HepG2 (cell line): Measurements from ENCODE around the gene IQCE. TPM values are rescaled to one million over a fixed set of nuclear protein-coding genes. Genes with fewer than 3 reads are reported as not detected.
A peak's percentile ranks its signal among the peaks of the same experiment; 100 is the strongest.

Experiments
- ATAC-seq: fragments of 200-7000 bp; cut with Tn5 transposase; 3 replicates; pipeline ENCODE4 v1.9.1; 2020; ENCODE audit warnings: mild to moderate bottlenecking, moderate library complexity
- BruUV-seq: library from RNA; stranded (reverse); fragments of 400-500 nt; replicated peaks from 2 replicates; lab custom pipeline; 2021; lab: Mats Ljungman, UMichigan
- CTCF ChIA-PET: fragments of 300-600 bp; formaldehyde crosslinking; extraction: SDS; loops from one replicate; lab custom pipeline; 2021; ENCODE audit warnings: low total read pairs, inconsistent platforms, low intra/inter-chr PET ratio; lab: Yijun Ruan, JAX
- POLR2A ChIA-PET: fragments of 350-600 bp; sonication (Branson Sonifier 250); formaldehyde crosslinking; loops from one replicate; lab custom pipeline; 2020; ENCODE audit warnings: antibody characterized with exemption, inconsistent platforms; lab: Yijun Ruan, JAX
- DNase-seq: peaks from one replicate; pipeline ENCODE4 v3.0.0-alpha.2; 2015; ENCODE audit warnings: low spot score
- FAIRE-seq: peaks from 3 replicates; lab custom pipeline; 2011; peaks lifted over from hg19 to GRCh38; lab: Jason Lieb, UNC
- H2AFZ ChIP-seq: one replicate; pipeline ENCODE4 v1.6.1; 2011; ENCODE audit warnings: low read length, inconsistent platforms
- H3K27ac ChIP-seq: fragments of 300-600 bp; 3 replicates; pipeline ENCODE4 v1.8.0; 2011; ENCODE audit warnings: mixed run types, mild to moderate bottlenecking, mixed read lengths, low read length, inconsistent platforms; ENCODE audit not compliant: insufficient read depth; ENCODE audit errors: extremely low read length
- H3K27me3 ChIP-seq, 2 experiments: fragments of 200-600 bp in 1 of 2; 2 replicates in 1 of 2; 3 replicates in 1 of 2; pipeline versions ENCODE4 v1.6.0 to v1.8.0; 2011; ENCODE audit warnings: low read length in 2 of 2, mild to moderate bottlenecking in 2 of 2, moderate library complexity in 2 of 2, inconsistent platforms in 1 of 2; ENCODE audit not compliant: insufficient read depth in 2 of 2, control insufficient read depth in 1 of 2
- H3K36me3 ChIP-seq, 2 experiments: fragments of 200-600 bp in 1 of 2; replicated peaks in 1 of 2; 2 replicates in 1 of 2; 3 replicates in 1 of 2; pipeline versions ENCODE4 v1.5.1 to v1.8.0; 2011; ENCODE audit warnings: low read length in 2 of 2, inconsistent platforms in 1 of 2; ENCODE audit not compliant: insufficient read depth in 2 of 2, control insufficient read depth in 1 of 2
- H3K4me1 ChIP-seq: 2 replicates; pipeline ENCODE4 v1.5.1; 2012; ENCODE audit warnings: low read length, inconsistent platforms; ENCODE audit not compliant: insufficient read depth
- H3K4me2 ChIP-seq: 2 replicates; pipeline ENCODE4 v1.6.0; 2011; ENCODE audit warnings: low read depth, low read length, inconsistent platforms
- H3K4me3 ChIP-seq, 3 experiments: fragments of 200-600 bp in 1 of 3; sonication (generic), shearing (Covaris generic) in 1 of 3; replicated peaks in 1 of 3; 2 replicates each; pipeline ENCODE4 v1.5.1; 2011 to 2016; ENCODE audit warnings: low read length in 3 of 3, inconsistent platforms in 2 of 3, low read depth in 2 of 3, mild to moderate bottlenecking in 2 of 3, control low read depth in 1 of 3, mixed read lengths in 1 of 3; ENCODE audit not compliant: insufficient read depth in 1 of 3
- H3K79me2 ChIP-seq: one replicate; pipeline ENCODE4 v1.6.1; 2011; ENCODE audit warnings: low read length, inconsistent platforms; ENCODE audit not compliant: insufficient read depth
- H3K9ac ChIP-seq: 2 replicates; pipeline ENCODE4 v1.6.0; 2011; ENCODE audit warnings: mild to moderate bottlenecking, low read depth, low read length, inconsistent platforms; ENCODE audit not compliant: insufficient read depth
- H3K9me3 ChIP-seq: 2 replicates; pipeline ENCODE4 v1.5.1; 2012; ENCODE audit warnings: mild to moderate bottlenecking, low read length
- H4K20me1 ChIP-seq: 2 replicates; pipeline ENCODE4 v1.6.0; 2011; ENCODE audit warnings: inconsistent platforms, mild to moderate bottlenecking, low read length, moderate library complexity; ENCODE audit not compliant: insufficient read depth
- EED ChIP-seq: sonication (generic); formaldehyde crosslinking; IDR thresholded peaks from 2 replicates; pipeline ENCODE4 v1.5.0; 2020; ENCODE audit warnings: mild to moderate bottlenecking, missing genetic modification reagents
- HDAC1 ChIP-seq: sonication (generic); formaldehyde crosslinking; IDR thresholded peaks from 2 replicates; pipeline ENCODE4 v1.5.1; 2020; ENCODE audit warnings: mild to moderate bottlenecking, missing genetic modification reagents
- HOXA5 ChIP-seq: sonication (generic); formaldehyde crosslinking; IDR thresholded peaks from 2 replicates; pipeline ENCODE4 v1.4.0; 2020; ENCODE audit warnings: missing genetic modification reagents
- KLF11 ChIP-seq: IDR thresholded peaks from 2 replicates; pipeline ENCODE4 v1.6.1; 2016; ENCODE audit warnings: missing compliant biosample characterization
- MTF1 ChIP-seq: sonication (generic); formaldehyde crosslinking; IDR thresholded peaks from 2 replicates; pipeline ENCODE4 v1.5.0; 2020; ENCODE audit warnings: missing genetic modification reagents
- RARA ChIP-seq: IDR thresholded peaks from 2 replicates; pipeline ENCODE4 v1.6.1; 2016; ENCODE audit warnings: missing genetic modification reagents, missing compliant biosample characterization
- RBFOX2 ChIP-seq: fragments of 200-400 bp; formaldehyde crosslinking; IDR thresholded peaks from 2 replicates; pipeline ENCODE4 v1.6.1; 2017; ENCODE audit warnings: low read depth, mild to moderate bottlenecking, low read length
- TBX2 ChIP-seq: sonication (generic); formaldehyde crosslinking; IDR thresholded peaks from 2 replicates; pipeline ENCODE4 v1.5.0; 2020; ENCODE audit warnings: missing genetic modification reagents, mild to moderate bottlenecking, borderline replicate concordance
- ZC3H13 ChIP-seq: sonication (generic); formaldehyde crosslinking; IDR thresholded peaks from 2 replicates; pipeline ENCODE4 v1.8.1; 2023; ENCODE audit warnings: mild to moderate bottlenecking, missing genetic modification reagents, moderate library complexity
- ZFX ChIP-seq: sonication (generic); formaldehyde crosslinking; IDR thresholded peaks from 2 replicates; pipeline ENCODE4 v1.4.0; 2020; ENCODE audit warnings: mild to moderate bottlenecking, low read depth, missing genetic modification reagents, moderate library complexity
- ZNF607 ChIP-seq: sonication (generic); formaldehyde crosslinking; IDR thresholded peaks from 2 replicates; pipeline ENCODE4 v1.5.1; 2020; ENCODE audit warnings: missing genetic modification reagents, mild to moderate bottlenecking, borderline replicate concordance
- ZNF7 ChIP-seq: IDR thresholded peaks from 2 replicates; pipeline ENCODE4 v1.6.1; 2016; ENCODE audit warnings: missing biosample characterization, missing genetic modification reagents
- WGBS: methylation state at CpG from one replicate; pipeline ENCODE4 v1.1.6; 2017; ENCODE audit warnings: low lambda C conversion rate; 5-methylcytosine and 5-hydroxymethylcytosine counted together
- in situ Hi-C: cut with HindIII; loops from 2 replicates; pipeline ENCODE4 v1.10.0; 2017; ENCODE audit warnings: low pct_unique_long_range_greater_than_20kb; ENCODE audit not compliant: extremely low pct_ligation_motif_present
- intact Hi-C: fragments of 100-400 bp; cut with micrococcal nuclease; formaldehyde crosslinking; loops from one replicate; pipeline ENCODE4 v1.10.0; 2022; ENCODE audit not compliant: unreplicated experiment
- polyA plus RNA-seq, 8 experiments: library from polyadenylated mRNA; depleted of rRNA in 3 of 8; stranded (reverse) in 7 of 8; unstranded in 1 of 8; fragments of >200 nt; fragmentation: Illumina TruSeq in 4 of 8; extraction: Trizol in 4 of 8; gene quantifications; 2 replicates each; pipeline versions ENCODE4 v1.2.1 to v1.2.3, GENCODE V29; 2011 to 2016; ENCODE audit warnings: low read depth in 4 of 8, missing spikeins in 1 of 8, mixed read lengths in 1 of 8; ENCODE audit not compliant: insufficient read depth in 1 of 8
- total RNA-seq, 5 experiments: library from RNA; depleted of rRNA; stranded (reverse); fragments of >200 nt; fragmentation: Illumina TruSeq; extraction: Trizol; gene quantifications; 2 replicates each; pipeline ENCODE4 v1.2.3, GENCODE V29; 2016; ENCODE audit warnings: low read depth in 1 of 5
- TF ChIP-seq, protein P1 (sequence below): sonication (generic); formaldehyde crosslinking; IDR thresholded peaks from 2 replicates; pipeline ENCODE4 v1.8.1; 2023; ENCODE audit warnings: missing genetic modification reagents, inconsistent platforms, borderline replicate concordance
- TF ChIP-seq, protein P2 (sequence below): sonication (generic); formaldehyde crosslinking; IDR thresholded peaks from 2 replicates; pipeline ENCODE4; 2020; ENCODE audit warnings: missing genetic modification reagents, mild to moderate bottlenecking, borderline replicate concordance
- TF ChIP-seq, protein P3 (sequence below): sonication (generic); formaldehyde crosslinking; IDR thresholded peaks from 2 replicates; pipeline ENCODE4 v1.8.0; 2022; ENCODE audit warnings: missing genetic modification reagents, mild to moderate bottlenecking, moderate library complexity, borderline replicate concordance
- TF ChIP-seq, protein P4 (sequence below): IDR thresholded peaks from 2 replicates; pipeline ENCODE4 v1.6.1; 2016; ENCODE audit warnings: low read depth, control low read depth

IQCE gene
- total and polyA plus RNA-seq, 2 of the 13 experiments (the other 11 are each of a cell fraction or from before 2014, with no cell fraction given): 1.5 to 2.5 TPM

DNA sequence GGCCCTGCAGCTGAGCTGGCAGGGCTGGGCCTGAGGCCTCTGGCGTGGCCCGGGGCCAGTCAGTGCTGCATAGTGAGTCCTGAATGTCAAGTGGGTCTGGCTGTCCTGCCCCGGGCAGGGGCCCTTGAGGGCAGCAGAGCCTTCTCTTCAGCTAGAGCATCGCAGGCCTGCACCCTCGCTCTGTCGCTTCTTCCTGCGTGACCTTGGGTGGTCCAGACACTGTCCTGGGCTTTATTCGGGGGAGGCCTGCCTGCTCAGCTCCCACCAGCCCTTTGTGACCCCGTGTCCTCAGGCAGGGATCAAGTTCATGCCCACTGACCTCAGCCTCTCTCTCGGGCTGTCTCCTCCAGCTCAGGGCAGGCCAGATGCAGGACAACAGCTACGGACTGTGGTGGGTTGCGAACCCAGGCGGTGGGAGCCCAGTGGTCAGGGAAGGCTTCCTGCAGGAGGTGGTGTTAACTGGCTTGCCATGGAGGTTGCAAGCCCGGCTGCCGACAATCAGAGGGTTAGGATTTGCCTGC, 76.4 kb downstream of the IQCE start:
- peaks cover 35% of the 10 kb centered on the region; the same call in 1 of the 2 replicates for H4K20me1 ChIP-seq
- DNase-seq (no peak), ATAC-seq (no peak), FAIRE-seq (no peak)
- intact Hi-C loops: no loop called here
- H3K4me1 ChIP-seq: peaks cover 81% of the 10 kb centered on the region
- no peak overlapping the region for H2AFZ ChIP-seq
- H3K36me3 ChIP-seq: peaks cover 6 to 9% of the 10 kb centered on the region in 2 experiments; a peak in 1 of 5 replicates
- no peaks in the 10 kb centered on the region for H3K9me3 ChIP-seq
- BruUV-seq: no TSS peak
- no peaks in the 10 kb centered on the region for H3K27me3 ChIP-seq
- CTCF ChIA-PET: no interaction called here
- in situ Hi-C loops: no loop called here
- WGBS: 95% methylated on average over 4 of the region's 15 CpGs
- H3K9ac ChIP-seq: peak overlapping the region; percentile 55
- H3K27ac ChIP-seq: peak overlapping the region; percentile 79
- POLR2A ChIA-PET: interaction anchor here (1.1 to 1.8 kb wide), 2 partner anchors 27 to 75 kb away, joined by 4 to 6 read pairs; no protein-coding TSS in a partner anchor
- peak overlapping the region; percentile 86 for H3K4me2 ChIP-seq
- H3K4me3 ChIP-seq: peak overlapping the region in 2 of 3 experiments; percentile 15 to 48; a peak in 3 of 6 replicates
- peaks cover 79% of the 10 kb centered on the region for H3K79me2 ChIP-seq
- no peak for TF ChIP-seq MTF1
- TF ChIP-seq, protein P1, sequence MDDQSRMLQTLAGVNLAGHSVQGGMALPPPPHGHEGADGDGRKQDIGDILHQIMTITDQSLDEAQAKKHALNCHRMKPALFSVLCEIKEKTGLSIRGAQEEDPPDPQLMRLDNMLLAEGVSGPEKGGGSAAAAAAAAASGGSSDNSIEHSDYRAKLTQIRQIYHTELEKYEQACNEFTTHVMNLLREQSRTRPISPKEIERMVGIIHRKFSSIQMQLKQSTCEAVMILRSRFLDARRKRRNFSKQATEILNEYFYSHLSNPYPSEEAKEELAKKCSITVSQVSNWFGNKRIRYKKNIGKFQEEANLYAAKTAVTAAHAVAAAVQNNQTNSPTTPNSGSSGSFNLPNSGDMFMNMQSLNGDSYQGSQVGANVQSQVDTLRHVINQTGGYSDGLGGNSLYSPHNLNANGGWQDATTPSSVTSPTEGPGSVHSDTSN (CRISPR knock-in tag): no peak
- TF ChIP-seq, protein P2, sequence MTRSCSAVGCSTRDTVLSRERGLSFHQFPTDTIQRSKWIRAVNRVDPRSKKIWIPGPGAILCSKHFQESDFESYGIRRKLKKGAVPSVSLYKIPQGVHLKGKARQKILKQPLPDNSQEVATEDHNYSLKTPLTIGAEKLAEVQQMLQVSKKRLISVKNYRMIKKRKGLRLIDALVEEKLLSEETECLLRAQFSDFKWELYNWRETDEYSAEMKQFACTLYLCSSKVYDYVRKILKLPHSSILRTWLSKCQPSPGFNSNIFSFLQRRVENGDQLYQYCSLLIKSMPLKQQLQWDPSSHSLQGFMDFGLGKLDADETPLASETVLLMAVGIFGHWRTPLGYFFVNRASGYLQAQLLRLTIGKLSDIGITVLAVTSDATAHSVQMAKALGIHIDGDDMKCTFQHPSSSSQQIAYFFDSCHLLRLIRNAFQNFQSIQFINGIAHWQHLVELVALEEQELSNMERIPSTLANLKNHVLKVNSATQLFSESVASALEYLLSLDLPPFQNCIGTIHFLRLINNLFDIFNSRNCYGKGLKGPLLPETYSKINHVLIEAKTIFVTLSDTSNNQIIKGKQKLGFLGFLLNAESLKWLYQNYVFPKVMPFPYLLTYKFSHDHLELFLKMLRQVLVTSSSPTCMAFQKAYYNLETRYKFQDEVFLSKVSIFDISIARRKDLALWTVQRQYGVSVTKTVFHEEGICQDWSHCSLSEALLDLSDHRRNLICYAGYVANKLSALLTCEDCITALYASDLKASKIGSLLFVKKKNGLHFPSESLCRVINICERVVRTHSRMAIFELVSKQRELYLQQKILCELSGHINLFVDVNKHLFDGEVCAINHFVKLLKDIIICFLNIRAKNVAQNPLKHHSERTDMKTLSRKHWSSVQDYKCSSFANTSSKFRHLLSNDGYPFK: peak; percentile 28; the same call in 1 of the 2 replicates
- peak; percentile 53; the same call in 1 of the 2 replicates for TF ChIP-seq EED (CRISPR knock-in tag)
- no peak for TF ChIP-seq ZNF7 (CRISPR knock-in tag)
- TF ChIP-seq, protein P3, sequence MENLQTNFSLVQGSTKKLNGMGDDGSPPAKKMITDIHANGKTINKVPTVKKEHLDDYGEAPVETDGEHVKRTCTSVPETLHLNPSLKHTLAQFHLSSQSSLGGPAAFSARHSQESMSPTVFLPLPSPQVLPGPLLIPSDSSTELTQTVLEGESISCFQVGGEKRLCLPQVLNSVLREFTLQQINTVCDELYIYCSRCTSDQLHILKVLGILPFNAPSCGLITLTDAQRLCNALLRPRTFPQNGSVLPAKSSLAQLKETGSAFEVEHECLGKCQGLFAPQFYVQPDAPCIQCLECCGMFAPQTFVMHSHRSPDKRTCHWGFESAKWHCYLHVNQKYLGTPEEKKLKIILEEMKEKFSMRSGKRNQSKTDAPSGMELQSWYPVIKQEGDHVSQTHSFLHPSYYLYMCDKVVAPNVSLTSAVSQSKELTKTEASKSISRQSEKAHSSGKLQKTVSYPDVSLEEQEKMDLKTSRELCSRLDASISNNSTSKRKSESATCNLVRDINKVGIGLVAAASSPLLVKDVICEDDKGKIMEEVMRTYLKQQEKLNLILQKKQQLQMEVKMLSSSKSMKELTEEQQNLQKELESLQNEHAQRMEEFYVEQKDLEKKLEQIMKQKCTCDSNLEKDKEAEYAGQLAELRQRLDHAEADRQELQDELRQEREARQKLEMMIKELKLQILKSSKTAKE (CRISPR knock-in tag): 0 out of 2 replicates have a peak, but pooled peaks have one; percentile 11
- TF ChIP-seq HDAC1 (CRISPR knock-in tag): no peak
- peak; percentile 38; the same call in 1 of the 2 replicates for TF ChIP-seq RBFOX2
- no peak for TF ChIP-seq HOXA5 (CRISPR knock-in tag)
- TF ChIP-seq, protein P4, sequence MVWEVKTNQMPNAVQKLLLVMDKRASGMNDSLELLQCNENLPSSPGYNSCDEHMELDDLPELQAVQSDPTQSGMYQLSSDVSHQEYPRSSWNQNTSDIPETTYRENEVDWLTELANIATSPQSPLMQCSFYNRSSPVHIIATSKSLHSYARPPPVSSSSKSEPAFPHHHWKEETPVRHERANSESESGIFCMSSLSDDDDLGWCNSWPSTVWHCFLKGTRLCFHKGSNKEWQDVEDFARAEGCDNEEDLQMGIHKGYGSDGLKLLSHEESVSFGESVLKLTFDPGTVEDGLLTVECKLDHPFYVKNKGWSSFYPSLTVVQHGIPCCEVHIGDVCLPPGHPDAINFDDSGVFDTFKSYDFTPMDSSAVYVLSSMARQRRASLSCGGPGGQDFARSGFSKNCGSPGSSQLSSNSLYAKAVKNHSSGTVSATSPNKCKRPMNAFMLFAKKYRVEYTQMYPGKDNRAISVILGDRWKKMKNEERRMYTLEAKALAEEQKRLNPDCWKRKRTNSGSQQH: no peak
- 0 out of 2 replicates have a peak, but pooled peaks have one; percentile 33 for TF ChIP-seq TBX2
- TF ChIP-seq ZFX (CRISPR knock-in tag): 0 out of 2 replicates have a peak, but pooled peaks have one; percentile 12
- TF ChIP-seq ZC3H13: no peak
- no peak for TF ChIP-seq KLF11 (CRISPR knock-in tag)
- TF ChIP-seq ZNF607: no peak
- peak; percentile 56; the same call in 1 of the 2 replicates for TF ChIP-seq RARA
